ENCODE measurements around the gene TP53I11. TPM values are rescaled to one million over a fixed set of nuclear protein-coding genes. Genes with fewer than 3 reads are reported as not detected.

The TP53I11 gene
- total and polyA plus RNA-seq, 4 donors, result 16.3 to 147 (median 75.9) TPM

DNA sequence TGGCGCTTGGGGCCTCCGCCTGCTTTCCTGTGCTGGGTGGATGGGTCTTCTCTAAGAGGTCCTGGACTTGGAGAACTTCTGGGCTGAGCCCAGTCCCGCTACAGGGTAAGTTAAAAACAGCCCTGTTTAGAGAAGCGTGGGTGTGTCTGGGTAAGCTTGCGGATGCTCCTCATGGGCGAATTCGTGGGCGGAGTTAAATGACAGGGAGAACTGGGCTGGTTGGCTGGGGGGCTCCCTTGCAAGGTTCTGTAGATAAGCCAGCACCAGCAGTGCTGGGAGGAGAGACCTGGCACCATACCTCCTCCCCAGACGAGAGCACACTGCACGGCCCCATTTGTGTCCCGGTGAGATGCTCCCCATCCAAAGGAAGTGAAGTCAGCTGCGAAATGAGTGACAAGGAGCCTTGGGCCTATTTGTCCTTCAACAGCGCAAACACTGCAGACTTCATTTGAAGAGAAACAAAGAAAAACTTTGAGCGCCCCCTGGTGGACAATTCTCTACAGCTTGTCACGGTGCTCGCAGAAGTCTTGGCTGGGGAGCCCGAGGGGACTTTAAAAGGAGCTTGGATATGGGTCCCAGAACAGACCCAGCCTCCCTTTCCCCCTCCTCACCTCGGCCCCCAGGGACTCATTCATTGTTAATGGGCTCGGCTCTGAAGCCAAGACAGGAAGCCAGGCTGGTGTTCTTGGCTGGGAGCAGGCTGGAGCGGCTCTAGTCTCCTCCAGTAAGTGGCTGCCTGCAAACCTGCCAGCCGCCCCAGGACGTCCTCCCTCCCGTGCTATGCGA lies 39.5 kb downstream of the TP53I11 start:
- DNase-seq (ENCODE audit: low read depth in 4 of 6, low spot score in 6 of 6), result peak; percentile 82 to 99 (median 95)
- H3K9me3 ChIP-seq (ENCODE audit: control insufficient read depth, insufficient read depth, low read length), result no peaks in the 10 kb centered on the region
- no peak overlapping the region for H3K4me3 ChIP-seq (ENCODE audit: low read depth, low read length)
- WGBS (ENCODE audit: insufficient coverage), result 22% methylated on average over 23 of the region's 24 CpGs
- peak overlapping the region; percentile 49 for H3K27ac ChIP-seq (ENCODE audit: low read depth, low read length)
- H3K27me3 ChIP-seq (ENCODE audit: control insufficient read depth, insufficient read depth, low read length), result no peaks in the 10 kb centered on the region
- peaks cover 39% of the 10 kb centered on the region for H3K36me3 ChIP-seq (ENCODE audit: control insufficient read depth, insufficient read depth, low read length)
- peaks cover 41% of the 10 kb centered on the region for H3K4me1 ChIP-seq (ENCODE audit: control insufficient read depth, insufficient read depth, low read length)

DNA sequence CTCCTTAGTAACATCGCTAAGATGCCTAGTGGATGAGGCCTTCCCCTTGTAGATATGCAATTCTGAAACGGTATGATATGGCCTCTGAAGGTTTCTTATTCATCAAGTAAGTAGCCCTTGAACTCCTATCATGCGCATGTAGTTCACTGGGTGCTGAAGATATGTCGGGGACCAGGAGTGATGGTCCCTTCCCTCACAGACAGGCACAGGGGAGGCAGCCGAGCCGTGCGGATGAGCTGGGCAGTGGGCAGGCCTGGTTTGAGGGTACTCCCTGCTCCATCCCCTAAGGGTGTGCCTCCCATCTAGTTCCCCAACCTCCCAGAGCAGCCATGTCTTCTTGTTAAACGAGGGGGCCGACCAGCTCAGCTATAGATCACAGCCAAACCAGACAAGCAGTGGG lies 40.1 kb downstream of the TP53I11 start:
- H3K27ac ChIP-seq (ENCODE audit: low read depth, low read length), result peak overlapping the region; percentile 6
- H3K4me1 ChIP-seq (ENCODE audit: control insufficient read depth, insufficient read depth, low read length), result peaks cover 42% of the 10 kb centered on the region
- H3K36me3 ChIP-seq (ENCODE audit: control insufficient read depth, insufficient read depth, low read length), result peaks cover 35% of the 10 kb centered on the region
- H3K27me3 ChIP-seq (ENCODE audit: control insufficient read depth, insufficient read depth, low read length), result no peaks in the 10 kb centered on the region
- H3K9me3 ChIP-seq (ENCODE audit: control insufficient read depth, insufficient read depth, low read length), result no peaks in the 10 kb centered on the region
- no peak overlapping the region for H3K4me3 ChIP-seq (ENCODE audit: low read depth, low read length)
- WGBS (ENCODE audit: insufficient coverage), result 94% methylated on average over 4 of the region's 9 CpGs
- no peak for DNase-seq (ENCODE audit: low read depth in 4 of 6, low spot score in 6 of 6)

DNA sequence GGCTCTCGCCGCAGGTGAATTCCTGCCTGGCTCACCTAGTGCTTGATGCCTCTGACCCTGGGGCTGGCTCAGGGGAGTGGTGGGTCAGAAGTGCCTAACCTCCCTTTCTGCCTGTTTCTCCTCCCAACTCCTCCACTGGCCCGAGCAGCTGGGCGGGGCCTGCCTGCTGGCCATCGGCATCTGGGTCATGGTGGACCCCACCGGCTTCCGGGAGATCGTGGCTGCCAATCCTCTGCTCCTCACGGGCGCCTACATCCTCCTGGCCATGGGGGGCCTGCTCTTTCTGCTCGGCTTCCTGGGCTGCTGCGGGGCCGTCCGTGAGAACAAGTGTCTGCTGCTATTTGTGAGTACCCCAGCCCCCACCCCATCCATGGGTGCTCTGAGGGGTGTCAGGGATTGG lies 41.1 kb downstream of the TP53I11 start:
- no peak for DNase-seq (ENCODE audit: low read depth in 4 of 6, low spot score in 6 of 6)
- no peaks in the 10 kb centered on the region for H3K27me3 ChIP-seq (ENCODE audit: control insufficient read depth, insufficient read depth, low read length)
- no peak overlapping the region for H3K4me3 ChIP-seq (ENCODE audit: low read depth, low read length)
- H3K9me3 ChIP-seq (ENCODE audit: control insufficient read depth, insufficient read depth, low read length), result no peaks in the 10 kb centered on the region
- 87% methylated on average over 10 of the region's 14 CpGs for WGBS (ENCODE audit: insufficient coverage)
- no peak overlapping the region for H3K27ac ChIP-seq (ENCODE audit: low read depth, low read length)
- peaks cover 27% of the 10 kb centered on the region for H3K36me3 ChIP-seq (ENCODE audit: control insufficient read depth, insufficient read depth, low read length)
- peaks cover 35% of the 10 kb centered on the region for H3K4me1 ChIP-seq (ENCODE audit: control insufficient read depth, insufficient read depth, low read length)

DNA sequence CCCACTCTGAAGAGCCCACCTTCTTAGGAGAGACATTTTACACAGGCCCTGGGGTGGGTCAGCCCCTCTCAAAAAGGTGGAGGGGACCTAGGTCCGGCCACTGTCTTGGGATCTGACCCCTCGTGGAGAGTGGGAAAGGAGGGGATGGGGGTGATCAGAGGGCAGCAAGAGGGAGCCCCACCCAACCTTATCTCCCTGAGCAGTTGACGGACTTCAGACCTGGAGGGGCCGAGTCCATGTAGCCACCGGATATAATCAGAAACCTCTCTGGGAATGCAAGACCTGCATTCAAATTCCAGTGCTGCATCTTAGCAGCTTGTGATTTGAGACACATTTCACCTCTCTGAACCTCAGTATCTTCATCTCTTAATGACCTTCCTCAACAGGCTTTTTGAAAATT lies 44.0 kb downstream of the TP53I11 start:
- no peaks in the 10 kb centered on the region for H3K27me3 ChIP-seq (ENCODE audit: control insufficient read depth, insufficient read depth, low read length)
- peaks cover 26% of the 10 kb centered on the region for H3K4me1 ChIP-seq (ENCODE audit: control insufficient read depth, insufficient read depth, low read length)
- peaks cover 27% of the 10 kb centered on the region for H3K36me3 ChIP-seq (ENCODE audit: control insufficient read depth, insufficient read depth, low read length)
- H3K9me3 ChIP-seq (ENCODE audit: control insufficient read depth, insufficient read depth, low read length), result no peaks in the 10 kb centered on the region
- no peak overlapping the region for H3K4me3 ChIP-seq (ENCODE audit: low read depth, low read length)
- DNase-seq (ENCODE audit: low read depth in 4 of 6, low spot score in 6 of 6), result no peak
- no peak overlapping the region for H3K27ac ChIP-seq (ENCODE audit: low read depth, low read length)
- 80% methylated on average over 3 of the region's 5 CpGs for WGBS (ENCODE audit: insufficient coverage)

DNA sequence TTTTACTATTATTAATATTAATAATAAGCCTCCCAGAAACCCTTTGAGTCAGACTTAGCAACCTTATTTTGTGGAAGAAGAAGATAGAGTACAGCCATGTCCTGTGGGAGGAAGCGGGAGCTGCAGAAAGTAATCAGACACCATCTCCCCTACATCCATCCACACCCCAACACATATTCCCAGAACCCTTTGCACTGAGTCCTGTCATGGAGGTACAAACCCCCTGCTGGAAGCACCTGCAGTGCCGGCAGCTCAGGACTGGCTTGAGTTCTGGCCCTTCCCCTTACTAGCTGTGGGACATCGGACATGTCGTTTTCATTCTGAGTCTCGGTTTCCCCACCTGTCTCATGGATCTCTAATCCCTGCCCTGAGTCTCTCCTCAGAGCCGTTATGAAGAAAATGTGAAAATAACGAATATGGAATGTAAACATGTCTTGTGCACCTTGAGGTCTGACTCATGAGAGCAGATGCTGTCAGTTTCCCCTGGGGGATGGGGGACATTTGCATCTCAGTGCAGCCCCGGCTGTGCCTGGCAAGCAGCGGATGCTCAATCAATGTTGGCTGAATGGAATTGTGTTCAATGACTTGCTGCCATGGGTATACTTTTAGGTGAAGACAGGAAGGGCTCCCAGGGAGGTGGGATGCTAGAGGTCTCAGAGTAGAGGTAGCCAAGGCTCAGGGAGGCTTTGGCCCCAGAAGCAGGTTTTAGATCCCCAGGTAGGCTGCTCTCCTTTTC lies 45.4 kb downstream of the TP53I11 start:
- H3K4me1 ChIP-seq (ENCODE audit: control insufficient read depth, insufficient read depth, low read length), result peaks cover 12% of the 10 kb centered on the region
- no peak for DNase-seq (ENCODE audit: low read depth in 4 of 6, low spot score in 6 of 6)
- H3K27ac ChIP-seq (ENCODE audit: low read depth, low read length), result no peak overlapping the region
- WGBS (ENCODE audit: insufficient coverage), result 52% methylated on average over 4 of the region's 9 CpGs
- no peak overlapping the region for H3K4me3 ChIP-seq (ENCODE audit: low read depth, low read length)
- no peaks in the 10 kb centered on the region for H3K9me3 ChIP-seq (ENCODE audit: control insufficient read depth, insufficient read depth, low read length)
- H3K27me3 ChIP-seq (ENCODE audit: control insufficient read depth, insufficient read depth, low read length), result no peaks in the 10 kb centered on the region
- H3K36me3 ChIP-seq (ENCODE audit: control insufficient read depth, insufficient read depth, low read length), result peaks cover 21% of the 10 kb centered on the region

DNA sequence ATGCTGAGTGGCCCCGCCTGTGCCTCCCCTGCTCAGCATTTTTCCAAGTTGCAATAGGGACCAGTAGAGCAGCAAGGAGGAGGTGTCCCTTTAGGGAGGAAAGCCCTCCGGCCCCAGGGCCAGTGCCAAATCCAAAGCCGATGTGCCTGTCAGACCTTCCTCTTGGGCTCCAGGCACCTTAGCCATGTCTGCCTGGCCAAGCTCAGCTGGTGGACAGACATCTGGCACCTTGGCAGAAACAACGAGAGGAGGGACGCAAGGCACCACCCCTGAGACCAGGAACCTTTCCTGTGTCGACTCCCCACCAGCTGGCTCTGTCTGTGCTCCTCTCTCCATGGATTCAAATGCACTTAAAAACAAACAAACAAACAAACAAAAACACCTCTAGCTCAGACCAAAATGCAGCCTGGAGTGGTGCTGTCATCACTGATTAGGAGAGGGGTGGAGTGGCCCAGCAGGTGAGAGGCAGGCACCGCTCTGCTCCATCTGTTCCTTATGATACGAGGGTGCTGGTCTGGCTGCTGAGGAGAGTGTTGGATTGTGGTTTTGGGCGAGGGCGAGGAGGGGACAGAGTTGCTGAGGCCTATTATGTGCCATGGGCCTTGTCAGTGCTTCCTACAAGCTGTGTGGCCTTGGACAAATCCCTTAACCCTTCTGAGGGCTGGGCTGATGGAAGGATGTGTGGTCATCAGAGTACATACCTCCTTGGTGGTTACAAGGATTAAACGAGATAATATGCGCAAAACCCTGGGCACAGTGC lies 46.2 kb downstream of the TP53I11 start:
- Histone ChIP-seq H3K4me1 (ENCODE audit: control insufficient read depth, insufficient read depth, low read length) (peaks cover 6% of the 10 kb centered on the region), H3K9me3 (ENCODE audit: control insufficient read depth, insufficient read depth, low read length) (no peaks in the 10 kb centered on the region), H3K4me3 (ENCODE audit: low read depth, low read length) (no peak overlapping the region), H3K27me3 (ENCODE audit: control insufficient read depth, insufficient read depth, low read length) (no peaks in the 10 kb centered on the region), H3K36me3 (ENCODE audit: control insufficient read depth, insufficient read depth, low read length) (peaks cover 12% of the 10 kb centered on the region), H3K27ac (ENCODE audit: low read depth, low read length) (no peak overlapping the region)
- no peak for DNase-seq (ENCODE audit: low read depth in 4 of 6, low spot score in 6 of 6)
- 82% methylated on average over 9 of the region's 12 CpGs for WGBS (ENCODE audit: insufficient coverage)

DNA sequence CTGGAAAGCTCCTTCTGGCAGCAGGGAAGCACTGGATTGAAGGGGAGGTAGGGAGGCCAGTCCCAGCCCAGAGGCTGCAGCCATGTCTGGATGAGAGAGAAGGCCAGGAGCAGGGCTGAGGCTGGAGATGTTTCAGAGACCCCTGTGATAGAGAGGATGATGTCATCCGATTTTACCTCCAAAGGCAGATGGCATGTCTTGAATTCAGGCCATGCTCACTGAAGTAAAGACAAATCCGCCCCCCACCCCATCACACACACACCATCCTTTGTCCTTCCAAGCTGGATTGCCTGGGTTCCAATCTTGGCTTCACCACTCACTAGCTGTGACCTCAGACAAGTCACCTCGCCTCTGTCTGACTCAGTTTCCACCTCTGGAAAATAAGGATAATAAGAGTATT lies 47.2 kb downstream of the TP53I11 start:
- 100% methylated on average over 2 of the region's 3 CpGs for WGBS (ENCODE audit: insufficient coverage)
- H3K9me3 ChIP-seq (ENCODE audit: control insufficient read depth, insufficient read depth, low read length), result no peaks in the 10 kb centered on the region
- DNase-seq (ENCODE audit: low read depth in 4 of 6, low spot score in 6 of 6), result no peak

DNA sequence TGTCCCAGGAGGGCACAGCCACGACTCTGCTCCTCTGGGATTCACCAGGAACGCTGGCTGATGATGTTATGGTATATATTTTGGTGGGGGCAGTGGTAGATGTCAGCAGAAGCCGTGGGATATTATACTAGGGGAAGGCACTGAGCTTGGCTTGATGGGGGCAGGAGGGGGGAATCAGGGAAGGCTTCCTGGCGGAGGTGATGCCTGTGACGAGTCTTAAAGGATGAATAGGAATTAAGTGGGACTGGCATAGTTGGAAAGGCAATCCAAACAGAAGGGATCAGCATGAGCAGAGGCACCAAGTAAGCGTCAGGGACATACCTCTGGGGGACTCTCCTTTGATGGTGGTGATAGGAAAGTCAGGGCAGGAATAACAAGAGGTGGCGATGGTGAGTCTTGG lies 47.6 kb downstream of the TP53I11 start:
- Histone ChIP-seq H3K4me1 (ENCODE audit: control insufficient read depth, insufficient read depth, low read length) (peaks cover 6% of the 10 kb centered on the region), H3K4me3 (ENCODE audit: low read depth, low read length) (no peak overlapping the region), H3K27me3 (ENCODE audit: control insufficient read depth, insufficient read depth, low read length) (no peaks in the 10 kb centered on the region), H3K9me3 (ENCODE audit: control insufficient read depth, insufficient read depth, low read length) (no peaks in the 10 kb centered on the region), H3K27ac (ENCODE audit: low read depth, low read length) (no peak overlapping the region), H3K36me3 (ENCODE audit: control insufficient read depth, insufficient read depth, low read length) (peaks cover 8% of the 10 kb centered on the region)
- WGBS (ENCODE audit: insufficient coverage), result 88% methylated on average over 7 of the region's 7 CpGs
- DNase-seq (ENCODE audit: low read depth in 4 of 6, low spot score in 6 of 6), result no peak

More for the DNA sequence above, 47.2 kb downstream of the TP53I11 start:
- Histone ChIP-seq H3K27me3 (ENCODE audit: control insufficient read depth, insufficient read depth, low read length) (no peaks in the 10 kb centered on the region), H3K4me3 (ENCODE audit: low read depth, low read length) (no peak overlapping the region), H3K4me1 (ENCODE audit: control insufficient read depth, insufficient read depth, low read length) (peaks cover 6% of the 10 kb centered on the region), H3K27ac (ENCODE audit: low read depth, low read length) (no peak overlapping the region), H3K36me3 (ENCODE audit: control insufficient read depth, insufficient read depth, low read length) (peaks cover 11% of the 10 kb centered on the region)

DNA sequence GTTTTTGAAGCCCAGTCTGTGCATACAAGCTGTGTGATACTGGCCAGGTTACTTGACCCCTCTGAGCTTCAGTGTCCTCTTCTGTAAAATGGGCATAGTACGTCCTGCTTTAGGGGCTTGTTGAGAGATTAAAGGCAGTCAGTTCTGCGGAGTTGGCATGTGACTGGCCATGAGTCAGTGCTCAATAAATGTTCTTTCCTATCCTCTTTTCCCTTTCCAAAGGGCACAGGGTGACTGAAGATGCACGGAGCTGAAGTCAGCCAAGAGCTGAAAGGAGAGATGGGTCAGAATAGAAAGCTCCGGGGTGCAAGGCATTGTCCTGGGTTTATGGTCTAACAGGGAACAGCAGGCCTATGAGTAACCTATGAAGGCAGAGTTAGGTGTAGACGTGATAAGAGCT lies 48.9 kb downstream of the TP53I11 start:
- no peak overlapping the region for H3K4me3 ChIP-seq (ENCODE audit: low read depth, low read length)
- peaks cover 6% of the 10 kb centered on the region for H3K36me3 ChIP-seq (ENCODE audit: control insufficient read depth, insufficient read depth, low read length)
- 83% methylated on average over 5 of the region's 5 CpGs for WGBS (ENCODE audit: insufficient coverage)
- H3K4me1 ChIP-seq (ENCODE audit: control insufficient read depth, insufficient read depth, low read length), result peaks cover 6% of the 10 kb centered on the region
- no peak overlapping the region for H3K27ac ChIP-seq (ENCODE audit: low read depth, low read length)
- H3K27me3 ChIP-seq (ENCODE audit: control insufficient read depth, insufficient read depth, low read length), result no peaks in the 10 kb centered on the region
- H3K9me3 ChIP-seq (ENCODE audit: control insufficient read depth, insufficient read depth, low read length), result no peaks in the 10 kb centered on the region
- no peak for DNase-seq (ENCODE audit: low read depth in 4 of 6, low spot score in 6 of 6)
